ENCODE results near the gene RGS4.

- no peak for TF ChIP-seq CTCF (IDR thresholded peaks at IDR 0.05 in 8 of 11, conservative IDR thresholded peaks at IDR 0.05 in 3 of 11)
- TF ChIP-seq POLR2A (IDR thresholded peaks at IDR 0.05), result no peak
- no peak for TF ChIP-seq POLR2AphosphoS5 (IDR thresholded peaks at IDR 0.05)
Observed at GRCh38 chr1:163084330-163084729, 15.2 kb downstream of the RGS4 start.
